MM.1S (cell line): Measurements from ENCODE around the gene USP54.
"Not testable (repeated sequence)": the region's sequence is repeated elsewhere in the genome, so short reads cannot be mapped to it uniquely, and the experiment has no call there.

Experiments used
- DNase-seq: peaks from one replicate; pipeline ENCODE4 v3.0.0-alpha.2; 2015
- H2AFZ ChIP-seq: fragments of 300-600 bp; sonication (generic); 2 replicates; pipeline ENCODE4 v1.6.0; 2016; ENCODE audit warnings: antibody characterized with exemption, low read length
- H3F3A ChIP-seq: fragments of 300-600 bp; sonication (generic); 2 replicates; pipeline ENCODE4 v1.6.1; 2016; ENCODE audit warnings: mild to moderate bottlenecking, antibody characterized with exemption, low read length, moderate library complexity, mixed read lengths; ENCODE audit not compliant: insufficient read depth
- H3K27ac ChIP-seq: fragments of 300-600 bp; sonication (generic); 2 replicates; pipeline ENCODE4 v1.5.1; 2016; ENCODE audit warnings: mild to moderate bottlenecking, low read length
- H3K27me3 ChIP-seq: fragments of 300-600 bp; sonication (generic); replicated peaks from 2 replicates; pipeline ENCODE4 v1.6.0; 2016; ENCODE audit warnings: low read length; ENCODE audit not compliant: insufficient read depth
- H3K36me3 ChIP-seq: fragments of 300-600 bp; sonication (generic); replicated peaks from 2 replicates; pipeline ENCODE4 v1.6.1; 2016; ENCODE audit warnings: mild to moderate bottlenecking, low read length, mixed read lengths; ENCODE audit not compliant: insufficient read depth
- H3K4me1 ChIP-seq: fragments of 300-600 bp; sonication (generic); 2 replicates; pipeline ENCODE4 v1.6.1; 2016; ENCODE audit warnings: low read length, mixed read lengths
- H3K4me2 ChIP-seq: fragments of 300-600 bp; sonication (generic); 2 replicates; pipeline ENCODE4 v1.6.0; 2016; ENCODE audit warnings: low read depth, low read length
- H3K4me3 ChIP-seq: fragments of 300-600 bp; sonication (generic); 2 replicates; pipeline ENCODE4 v1.5.1; 2016; ENCODE audit warnings: low read length, mixed read lengths
- H3K79me2 ChIP-seq: fragments of 300-600 bp; sonication (generic); 2 replicates; pipeline ENCODE4 v1.6.1; 2016; ENCODE audit warnings: mixed run types, low read length, mixed read lengths
- H3K9ac ChIP-seq: fragments of 300-600 bp; sonication (generic); 2 replicates; pipeline ENCODE4 v1.6.1; 2016; ENCODE audit warnings: low read length, mixed read lengths
- H3K9me2 ChIP-seq: fragments of 300-600 bp; sonication (generic); replicated peaks from 2 replicates; pipeline ENCODE4 v1.6.1; 2016; ENCODE audit warnings: mild to moderate bottlenecking, low read length, mixed read lengths; ENCODE audit not compliant: insufficient read depth
- H3K9me3 ChIP-seq: fragments of 300-600 bp; sonication (generic); replicated peaks from 2 replicates; pipeline ENCODE4 v1.6.1; 2016; ENCODE audit warnings: mild to moderate bottlenecking, low read length, mixed read lengths; ENCODE audit not compliant: insufficient read depth
- H4K20me1 ChIP-seq: fragments of 300-600 bp; sonication (generic); 2 replicates; pipeline ENCODE4 v1.6.1; 2016; ENCODE audit warnings: mild to moderate bottlenecking, low read length, moderate library complexity, mixed read lengths; ENCODE audit not compliant: insufficient read depth
- EZH2 ChIP-seq: fragments of 300-600 bp; sonication (generic); optimal IDR thresholded peaks from 2 replicates; pipeline ENCODE3; 2017; ENCODE audit warnings: low read depth, mild to moderate bottlenecking, antibody characterized with exemption, low read length, mixed read lengths
- EZH2phosphoT487 ChIP-seq: fragments of 300-600 bp; sonication (generic); IDR thresholded peaks from 2 replicates; pipeline ENCODE4 v1.6.1; 2018; ENCODE audit warnings: antibody characterized with exemption, low read length
- TF ChIP-seq, protein P1 (sequence below): fragments of 300-600 bp; sonication (generic); IDR thresholded peaks from 2 replicates; pipeline ENCODE4 v1.5.1; 2016; ENCODE audit warnings: antibody characterized with exemption, low read length, mixed read lengths

Gene USP54

DNA sequence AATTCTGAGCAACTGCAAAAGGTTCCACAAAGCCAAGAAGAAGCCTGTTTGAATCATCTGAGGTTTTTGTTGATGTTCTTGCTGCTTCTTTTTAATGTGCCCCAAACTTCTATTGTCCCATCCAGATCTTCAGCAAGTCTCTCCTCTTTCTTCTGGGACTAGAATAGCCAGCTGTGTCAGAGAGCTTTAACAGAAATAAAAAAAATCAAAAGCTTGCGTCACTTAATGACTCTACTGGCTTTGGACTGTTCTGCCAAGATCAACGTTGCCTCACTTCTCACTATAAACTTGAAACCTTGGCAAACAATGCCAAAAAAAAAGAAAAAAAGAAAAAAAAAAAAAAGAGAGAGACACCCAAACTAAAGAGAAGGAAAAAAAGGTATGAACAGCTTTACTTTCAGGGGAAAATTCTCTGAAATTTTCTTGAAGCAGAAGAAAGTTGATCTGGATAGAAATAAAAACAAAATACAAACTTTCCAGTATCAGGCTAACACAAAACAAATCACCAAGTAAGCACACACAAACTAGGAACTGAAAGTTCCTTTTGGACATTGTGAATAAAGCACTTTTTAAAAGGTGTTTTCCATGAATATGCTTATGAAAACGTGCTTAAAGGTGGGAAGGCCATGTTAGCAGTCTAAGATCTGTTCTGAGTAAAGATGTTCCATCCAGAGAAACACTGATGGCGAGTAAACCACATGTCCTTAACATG, 14.8 kb downstream of the USP54 start:
- H3F3A ChIP-seq, result no peaks in the 10 kb centered on the region
- H3K36me3 ChIP-seq, result no peaks in the 10 kb centered on the region
- no peak overlapping the region for H3K27ac ChIP-seq
- H2AFZ ChIP-seq, result no peak overlapping the region
- DNase-seq, result no peak
- H3K4me2 ChIP-seq, result no peak overlapping the region
- H3K9ac ChIP-seq, result no peak overlapping the region
- no peaks in the 10 kb centered on the region for H3K9me2 ChIP-seq
- no peaks in the 10 kb centered on the region for H4K20me1 ChIP-seq
- TF ChIP-seq, protein P1, sequence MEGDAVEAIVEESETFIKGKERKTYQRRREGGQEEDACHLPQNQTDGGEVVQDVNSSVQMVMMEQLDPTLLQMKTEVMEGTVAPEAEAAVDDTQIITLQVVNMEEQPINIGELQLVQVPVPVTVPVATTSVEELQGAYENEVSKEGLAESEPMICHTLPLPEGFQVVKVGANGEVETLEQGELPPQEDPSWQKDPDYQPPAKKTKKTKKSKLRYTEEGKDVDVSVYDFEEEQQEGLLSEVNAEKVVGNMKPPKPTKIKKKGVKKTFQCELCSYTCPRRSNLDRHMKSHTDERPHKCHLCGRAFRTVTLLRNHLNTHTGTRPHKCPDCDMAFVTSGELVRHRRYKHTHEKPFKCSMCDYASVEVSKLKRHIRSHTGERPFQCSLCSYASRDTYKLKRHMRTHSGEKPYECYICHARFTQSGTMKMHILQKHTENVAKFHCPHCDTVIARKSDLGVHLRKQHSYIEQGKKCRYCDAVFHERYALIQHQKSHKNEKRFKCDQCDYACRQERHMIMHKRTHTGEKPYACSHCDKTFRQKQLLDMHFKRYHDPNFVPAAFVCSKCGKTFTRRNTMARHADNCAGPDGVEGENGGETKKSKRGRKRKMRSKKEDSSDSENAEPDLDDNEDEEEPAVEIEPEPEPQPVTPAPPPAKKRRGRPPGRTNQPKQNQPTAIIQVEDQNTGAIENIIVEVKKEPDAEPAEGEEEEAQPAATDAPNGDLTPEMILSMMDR, result no peak
- TF ChIP-seq EZH2phosphoT487 (no peak), EZH2 (no peak)
- no peaks in the 10 kb centered on the region for H3K27me3 ChIP-seq
- no peaks in the 10 kb centered on the region for H3K4me1 ChIP-seq
- H3K79me2 ChIP-seq, result no peaks in the 10 kb centered on the region
- no peak overlapping the region for H3K4me3 ChIP-seq
- no peaks in the 10 kb centered on the region for H3K9me3 ChIP-seq

DNA sequence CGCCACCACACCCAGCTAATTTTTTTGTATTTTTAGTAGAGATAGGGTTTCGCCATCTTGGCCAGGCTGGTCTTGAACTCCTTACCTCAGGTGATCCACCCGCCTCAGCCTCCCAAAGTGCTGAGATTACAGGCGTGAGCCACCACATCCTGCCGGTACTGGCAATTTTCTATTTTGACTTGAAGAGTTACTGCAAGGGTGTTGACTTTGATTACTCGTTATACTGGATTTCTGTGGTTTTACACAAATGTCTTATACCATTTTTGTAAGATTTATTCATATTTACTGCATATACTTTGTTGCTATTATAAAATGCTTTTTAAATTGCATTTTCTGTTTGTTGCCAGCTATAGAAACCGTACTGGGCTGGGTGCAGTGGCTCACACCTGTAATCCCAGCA, 24.1 kb downstream of the USP54 start:
- not testable (repeated sequence) for DNase-seq, H3K27ac ChIP-seq, H4K20me1 ChIP-seq, H3K9me2 ChIP-seq, H3K9me3 ChIP-seq, H3K79me2 ChIP-seq, H3K4me2 ChIP-seq, H2AFZ ChIP-seq, H3K4me1 ChIP-seq, H3K4me3 ChIP-seq, H3K36me3 ChIP-seq, H3K9ac ChIP-seq, H3K27me3 ChIP-seq, H3F3A ChIP-seq

DNA sequence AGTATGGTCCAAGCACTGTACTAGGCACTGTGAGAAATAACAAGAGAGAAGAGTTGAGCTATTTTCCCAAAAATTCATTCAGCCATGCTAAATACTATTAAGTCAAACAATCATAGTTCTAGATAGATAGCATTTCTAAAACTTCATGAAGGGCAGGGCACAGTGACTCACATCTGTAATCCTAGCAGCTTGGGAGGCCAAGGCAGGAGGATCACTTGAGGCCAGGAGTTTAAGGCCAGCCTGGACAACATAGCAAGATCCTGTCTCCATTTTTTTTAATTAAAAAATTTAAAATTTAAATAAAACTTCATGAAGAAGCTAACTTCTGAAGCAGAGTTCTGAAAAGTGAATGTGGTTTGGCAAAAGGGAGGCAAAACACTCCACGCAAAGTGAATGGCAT, 29.9 kb downstream of the USP54 start:
- no peaks in the 10 kb centered on the region for H3K9me2 ChIP-seq
- DNase-seq, result no peak
- no peak overlapping the region for H2AFZ ChIP-seq
- H4K20me1 ChIP-seq, result no peaks in the 10 kb centered on the region
- no peaks in the 10 kb centered on the region for H3K27me3 ChIP-seq
- no peaks in the 10 kb centered on the region for H3K79me2 ChIP-seq
- no peak overlapping the region for H3K4me3 ChIP-seq
- no peaks in the 10 kb centered on the region for H3K4me1 ChIP-seq
- H3K36me3 ChIP-seq, result no peaks in the 10 kb centered on the region
- no peak overlapping the region for H3K27ac ChIP-seq
- no peaks in the 10 kb centered on the region for H3K9me3 ChIP-seq
- no peak overlapping the region for H3K4me2 ChIP-seq
- H3K9ac ChIP-seq, result no peak overlapping the region
- no peak for TF ChIP-seq EZH2
- no peak for TF ChIP-seq EZH2phosphoT487
- TF ChIP-seq, protein P1, result no peak
- no peaks in the 10 kb centered on the region for H3F3A ChIP-seq

DNA sequence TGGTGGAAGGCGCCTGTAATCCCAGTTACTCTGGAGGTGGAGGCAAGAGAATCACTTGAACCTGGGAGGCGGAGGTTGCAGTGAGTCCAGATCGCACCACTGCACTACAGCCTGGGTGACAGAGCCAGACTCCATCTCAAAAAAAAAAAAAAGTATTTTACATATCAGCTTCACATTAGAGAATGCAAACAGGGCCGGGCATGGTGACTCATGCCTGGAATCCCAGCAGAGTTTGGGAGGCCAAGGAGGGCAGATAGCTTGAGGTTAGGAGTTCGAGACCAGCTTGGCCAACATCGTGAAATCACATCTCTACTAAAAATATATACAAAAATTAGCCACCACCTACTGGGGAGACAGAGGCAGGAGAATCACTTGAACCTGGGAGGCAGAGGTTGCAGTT, 31.6 kb downstream of the USP54 start:
- no peaks in the 10 kb centered on the region for H3K79me2 ChIP-seq
- H3F3A ChIP-seq, result no peaks in the 10 kb centered on the region
- H4K20me1 ChIP-seq, result no peaks in the 10 kb centered on the region
- no peaks in the 10 kb centered on the region for H3K36me3 ChIP-seq
- no peak overlapping the region for H3K9ac ChIP-seq
- TF ChIP-seq EZH2, result no peak
- TF ChIP-seq, protein P1, result no peak
- no peak for TF ChIP-seq EZH2phosphoT487
- H3K4me2 ChIP-seq, result no peak overlapping the region
- H3K4me1 ChIP-seq, result no peaks in the 10 kb centered on the region
- no peak overlapping the region for H3K4me3 ChIP-seq
- DNase-seq, result no peak
- H3K9me2 ChIP-seq, result no peaks in the 10 kb centered on the region
- no peak overlapping the region for H3K27ac ChIP-seq
- H2AFZ ChIP-seq, result no peak overlapping the region
- H3K27me3 ChIP-seq, result no peaks in the 10 kb centered on the region
- H3K9me3 ChIP-seq, result no peaks in the 10 kb centered on the region
